DND-41 (cell line): Measurements from ENCODE around the gene MYO5A.
"Not testable (repeated sequence)": the region's sequence is repeated elsewhere in the genome, so short reads cannot be mapped to it uniquely, and the experiment has no call there.

ENCODE experiments used
- ATAC-seq: fragments of 200-7000 bp; cut with Tn5 transposase; 3 replicates; pipeline ENCODE4 v1.9.1; 2021; ENCODE audit warnings: low read depth; ENCODE audit not compliant: insufficient read depth
- DNase-seq: peaks from one replicate; pipeline ENCODE4 v3.0.0-alpha.2; 2020
- H2AFZ ChIP-seq: 2 replicates; pipeline ENCODE4 v1.6.0; 2012; ENCODE audit warnings: low read depth, low read length
- H3K27ac ChIP-seq: 2 replicates; pipeline ENCODE4 v1.5.1; 2012; ENCODE audit warnings: low read length, inconsistent platforms
- H3K27me3 ChIP-seq: fragments of 200-600 bp; sonication (generic); 2 replicates; pipeline ENCODE4 v1.6.0; 2012; ENCODE audit warnings: low read length, mild to moderate bottlenecking, inconsistent platforms; ENCODE audit not compliant: insufficient read depth, poor library complexity
- H3K36me3 ChIP-seq: 2 replicates; pipeline ENCODE4 v1.5.1; 2012; ENCODE audit warnings: low read length, inconsistent platforms; ENCODE audit not compliant: insufficient read depth
- H3K4me1 ChIP-seq: 2 replicates; pipeline ENCODE4 v1.5.1; 2012; ENCODE audit warnings: mild to moderate bottlenecking, low read length; ENCODE audit not compliant: insufficient read depth
- H3K4me2 ChIP-seq: 2 replicates; pipeline ENCODE4 v1.6.0; 2012; ENCODE audit warnings: mild to moderate bottlenecking, moderate library complexity, low read length, inconsistent platforms; ENCODE audit not compliant: insufficient read depth
- H3K4me3 ChIP-seq, 2 experiments: fragments of 200-600 bp in 1 of 2; shearing (Covaris generic) in 1 of 2; 2 replicates each; pipeline ENCODE4 v1.5.1; 2012 to 2016; ENCODE audit warnings: inconsistent platforms in 2 of 2, low read length in 2 of 2, mild to moderate bottlenecking in 2 of 2, low read depth in 1 of 2, moderate library complexity in 1 of 2
- H3K79me2 ChIP-seq: 2 replicates; pipeline ENCODE4 v1.6.0; 2012; ENCODE audit warnings: low read length, inconsistent platforms; ENCODE audit not compliant: insufficient read depth
- H3K9ac ChIP-seq: 2 replicates; pipeline ENCODE4 v1.6.0; 2012; ENCODE audit warnings: low read depth, mild to moderate bottlenecking, inconsistent platforms, low read length, moderate library complexity
- H3K9me3 ChIP-seq: 2 replicates; pipeline ENCODE4 v1.5.1; 2012; ENCODE audit warnings: low read length, moderate library complexity, mild to moderate bottlenecking, inconsistent platforms; ENCODE audit not compliant: insufficient read depth, severe bottlenecking
- H4K20me1 ChIP-seq: 2 replicates; pipeline ENCODE4 v1.6.0; 2012; ENCODE audit warnings: low read length; ENCODE audit not compliant: insufficient read depth
- EZH2 ChIP-seq: IDR thresholded peaks from 3 replicates; pipeline ENCODE4 v1.6.1; 2012; ENCODE audit warnings: borderline replicate concordance, low read depth, mild to moderate bottlenecking, moderate library complexity, low read length, inconsistent platforms; ENCODE audit not compliant: severe bottlenecking
- TF ChIP-seq, protein P1 (sequence below): IDR thresholded peaks from 2 replicates; pipeline ENCODE4 v1.5.1; 2012; ENCODE audit warnings: borderline replicate concordance, low read length, moderate library complexity, mild to moderate bottlenecking; ENCODE audit not compliant: poor library complexity, severe bottlenecking; ENCODE audit errors: extremely low read depth

The MYO5A gene

DNA sequence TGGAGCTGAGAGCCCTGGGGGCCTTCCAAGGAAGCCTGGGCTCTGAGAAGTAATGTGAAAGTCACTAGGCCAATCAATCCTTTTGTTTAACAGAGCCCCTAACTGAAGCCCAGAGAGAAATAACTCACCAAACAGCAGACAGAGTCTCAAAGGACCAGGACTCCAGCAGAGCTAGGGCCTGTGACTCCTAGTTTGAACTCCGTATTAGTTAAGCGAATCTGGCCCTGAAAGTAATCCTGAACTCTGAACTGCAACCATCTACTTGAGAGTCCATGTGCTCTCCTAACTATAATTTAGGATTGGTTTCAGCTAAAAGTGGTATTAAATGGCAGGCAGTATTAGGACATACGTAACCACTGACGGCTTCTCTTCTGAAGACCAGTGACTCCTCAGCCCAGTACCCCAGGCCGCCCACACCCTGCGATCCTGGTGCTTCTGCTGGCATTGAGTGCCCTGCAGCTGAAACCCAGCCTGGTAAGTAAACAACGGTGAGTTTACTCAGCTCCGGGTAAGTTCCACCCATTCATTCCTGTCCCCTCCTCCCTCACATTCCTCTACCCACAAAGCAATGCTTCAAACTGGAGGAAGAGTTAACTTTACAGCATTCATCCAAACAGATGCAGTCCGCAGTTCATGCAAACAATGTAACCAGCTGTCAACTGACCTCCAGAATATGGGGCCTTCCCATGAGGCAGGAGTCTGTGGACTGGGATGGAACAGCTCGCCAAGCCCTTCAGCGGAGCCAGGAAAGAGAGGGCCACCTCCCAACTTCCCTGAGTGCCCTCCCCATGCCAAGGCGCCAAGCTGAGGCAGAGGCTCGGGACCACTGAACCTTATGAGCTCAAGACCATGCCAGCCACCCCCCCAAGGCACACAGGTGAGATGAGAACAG is 240.4 kb downstream of the MYO5A start:
- no peaks in the 10 kb centered on the region for H3K9me3 ChIP-seq
- no peak overlapping the region for H3K4me3 ChIP-seq
- no peaks in the 10 kb centered on the region for H4K20me1 ChIP-seq
- ATAC-seq, result no peak
- H3K9ac ChIP-seq, result no peak overlapping the region
- H3K4me1 ChIP-seq, result no peaks in the 10 kb centered on the region
- H3K4me2 ChIP-seq, result no peak overlapping the region
- DNase-seq, result no peak
- H3K27me3 ChIP-seq, result no peaks in the 10 kb centered on the region
- TF ChIP-seq EZH2, result no peak
- TF ChIP-seq, protein P1, sequence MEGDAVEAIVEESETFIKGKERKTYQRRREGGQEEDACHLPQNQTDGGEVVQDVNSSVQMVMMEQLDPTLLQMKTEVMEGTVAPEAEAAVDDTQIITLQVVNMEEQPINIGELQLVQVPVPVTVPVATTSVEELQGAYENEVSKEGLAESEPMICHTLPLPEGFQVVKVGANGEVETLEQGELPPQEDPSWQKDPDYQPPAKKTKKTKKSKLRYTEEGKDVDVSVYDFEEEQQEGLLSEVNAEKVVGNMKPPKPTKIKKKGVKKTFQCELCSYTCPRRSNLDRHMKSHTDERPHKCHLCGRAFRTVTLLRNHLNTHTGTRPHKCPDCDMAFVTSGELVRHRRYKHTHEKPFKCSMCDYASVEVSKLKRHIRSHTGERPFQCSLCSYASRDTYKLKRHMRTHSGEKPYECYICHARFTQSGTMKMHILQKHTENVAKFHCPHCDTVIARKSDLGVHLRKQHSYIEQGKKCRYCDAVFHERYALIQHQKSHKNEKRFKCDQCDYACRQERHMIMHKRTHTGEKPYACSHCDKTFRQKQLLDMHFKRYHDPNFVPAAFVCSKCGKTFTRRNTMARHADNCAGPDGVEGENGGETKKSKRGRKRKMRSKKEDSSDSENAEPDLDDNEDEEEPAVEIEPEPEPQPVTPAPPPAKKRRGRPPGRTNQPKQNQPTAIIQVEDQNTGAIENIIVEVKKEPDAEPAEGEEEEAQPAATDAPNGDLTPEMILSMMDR, result no peak
- no peak overlapping the region for H2AFZ ChIP-seq
- no peaks in the 10 kb centered on the region for H3K36me3 ChIP-seq
- H3K27ac ChIP-seq, result no peak overlapping the region
- no peaks in the 10 kb centered on the region for H3K79me2 ChIP-seq

DNA sequence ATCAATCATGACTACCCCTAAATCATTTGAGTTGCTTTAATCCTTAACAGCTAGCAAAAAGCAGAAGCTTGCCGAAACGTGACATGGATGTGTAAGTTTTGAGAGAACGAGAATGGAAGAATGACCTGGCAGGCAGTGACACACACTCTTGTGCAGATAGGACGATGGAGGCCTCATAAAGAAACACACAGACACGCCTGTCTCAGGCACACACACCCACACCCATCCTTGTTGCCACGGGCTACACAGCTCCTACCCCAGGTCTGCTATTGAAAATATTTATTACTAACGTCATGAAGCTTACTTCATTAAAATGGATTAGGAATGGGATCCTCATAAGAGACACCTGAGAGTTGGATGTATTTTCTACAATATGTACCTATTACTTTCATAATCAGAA is 241.6 kb downstream of the MYO5A start:
- Histone ChIP-seq H3K36me3 (no peaks in the 10 kb centered on the region), H2AFZ (no peak overlapping the region), H3K27ac (no peak overlapping the region), H3K9ac (no peak overlapping the region), H3K9me3 (no peaks in the 10 kb centered on the region), H3K4me3 (no peak overlapping the region), H3K27me3 (no peaks in the 10 kb centered on the region), H3K4me1 (no peaks in the 10 kb centered on the region), H4K20me1 (no peaks in the 10 kb centered on the region), H3K4me2 (no peak overlapping the region), H3K79me2 (no peaks in the 10 kb centered on the region)
- DNase-seq (no peak), ATAC-seq (no peak)
- TF ChIP-seq, protein P1, result no peak
- TF ChIP-seq EZH2, result no peak

DNA sequence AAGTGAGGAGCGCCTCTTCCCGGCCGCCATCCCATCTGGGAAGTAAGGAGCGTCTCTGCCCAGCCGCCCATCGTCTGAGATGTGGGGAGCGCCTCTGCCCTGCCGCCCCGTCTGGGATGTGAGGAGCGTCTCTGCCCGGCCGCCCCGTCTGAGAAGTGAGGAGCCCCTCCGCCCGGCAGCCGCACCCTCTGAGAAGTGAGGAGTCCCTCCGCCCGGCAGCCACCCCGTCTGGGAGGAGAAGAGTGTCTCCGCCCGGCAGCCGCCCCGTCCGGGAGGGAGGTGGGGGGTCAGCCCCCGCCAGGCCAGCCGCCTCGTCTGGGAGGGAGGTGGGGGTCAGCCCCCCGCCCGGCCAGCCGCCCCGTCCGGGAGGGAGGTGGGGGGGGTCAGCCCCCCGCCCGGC is 242.7 kb downstream of the MYO5A start:
- not testable (repeated sequence) for DNase-seq, H3K4me1 ChIP-seq

GRCh38 chr15:52284164-52284563 is 244.5 kb downstream of the MYO5A start:
- ATAC-seq, result no peak
- Histone ChIP-seq H3K4me3 (no peak overlapping the region), H3K4me2 (no peak overlapping the region), H3K79me2 (no peaks in the 10 kb centered on the region), H3K27me3 (no peaks in the 10 kb centered on the region), H3K36me3 (no peaks in the 10 kb centered on the region), H4K20me1 (no peaks in the 10 kb centered on the region), H3K4me1 (no peaks in the 10 kb centered on the region), H3K27ac (no peak overlapping the region), H2AFZ (no peak overlapping the region), H3K9me3 (no peaks in the 10 kb centered on the region), H3K9ac (no peak overlapping the region)
- no peak for DNase-seq
- TF ChIP-seq, protein P1, result no peak
- TF ChIP-seq EZH2, result no peak

More for the DNA sequence above, 242.7 kb downstream of the MYO5A start:
- H2AFZ ChIP-seq, H3K9me3 ChIP-seq, H3K4me2 ChIP-seq, ATAC-seq, H4K20me1 ChIP-seq, H3K36me3 ChIP-seq, H3K27me3 ChIP-seq, H3K9ac ChIP-seq, H3K79me2 ChIP-seq, H3K4me3 ChIP-seq, H3K27ac ChIP-seq: not testable (repeated sequence)
